Esophagus muscularis mucosa (tissue), 3 donors: ENCODE data around the gene LPO.

ENCODE experiments used
- POLR2A ChIP-seq: fragments of 450-650 bp; IDR thresholded peaks from one replicate; pipeline ENCODE4 v1.6.1; 2017; ENCODE audit warnings: antibody characterized with exemption, moderate library complexity, mild to moderate bottlenecking, low read depth
- TF ChIP-seq, protein P1 (sequence below), 3 experiments: fragments of 200-600 bp in 2 of 3; fragments of 450-650 bp in 1 of 3; sonication (generic) in 2 of 3; IDR thresholded peaks; one replicate each; pipeline ENCODE4 v1.5.1; 2017 to 2019; ENCODE audit warnings: antibody characterized with exemption in 3 of 3, mild to moderate bottlenecking in 2 of 3, moderate library complexity in 1 of 3

DNA sequence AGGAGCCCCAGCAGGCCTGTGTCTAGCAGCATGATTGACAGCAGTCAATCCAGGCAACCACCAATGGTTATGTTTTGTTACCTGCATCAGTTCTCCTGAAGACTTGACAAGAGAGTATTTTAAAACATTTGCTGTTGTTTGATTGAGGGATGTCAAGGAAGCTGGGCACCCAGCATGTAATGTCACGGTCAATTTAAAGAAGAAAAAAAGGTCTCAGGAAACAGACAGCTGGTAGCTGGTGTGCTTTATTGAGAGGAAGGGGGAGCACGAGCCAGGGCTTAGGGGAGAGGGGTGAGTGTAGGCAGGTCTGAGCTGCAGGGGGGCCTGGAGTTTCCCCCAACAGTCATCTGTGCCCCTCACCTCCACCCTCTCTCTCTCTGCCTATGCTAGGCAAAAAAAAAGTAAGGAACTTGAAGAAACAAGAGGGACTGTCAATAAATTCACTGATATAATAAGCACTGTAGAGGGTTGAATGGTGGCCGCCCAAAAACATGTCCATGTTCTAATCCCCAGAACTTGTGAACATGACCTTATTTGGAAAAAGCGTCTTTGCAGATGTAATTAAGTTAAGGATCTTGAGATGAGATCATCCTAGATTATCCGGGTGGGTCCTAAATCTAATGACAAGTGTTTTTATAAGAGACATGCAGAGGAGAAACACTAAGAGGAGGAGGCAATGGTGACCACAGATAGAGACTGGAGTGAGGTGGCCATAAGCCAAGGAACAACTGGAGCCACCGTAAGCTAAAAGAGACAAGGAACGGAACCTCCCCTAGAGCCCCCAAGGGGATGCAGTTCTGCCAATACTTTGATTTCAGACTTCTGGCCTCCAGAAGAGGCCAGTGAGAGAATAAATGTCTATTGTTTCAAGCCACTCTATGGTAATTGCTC, 75.7 kb downstream of the LPO start:
- TF ChIP-seq POLR2A: no peak
- TF ChIP-seq, protein P1, sequence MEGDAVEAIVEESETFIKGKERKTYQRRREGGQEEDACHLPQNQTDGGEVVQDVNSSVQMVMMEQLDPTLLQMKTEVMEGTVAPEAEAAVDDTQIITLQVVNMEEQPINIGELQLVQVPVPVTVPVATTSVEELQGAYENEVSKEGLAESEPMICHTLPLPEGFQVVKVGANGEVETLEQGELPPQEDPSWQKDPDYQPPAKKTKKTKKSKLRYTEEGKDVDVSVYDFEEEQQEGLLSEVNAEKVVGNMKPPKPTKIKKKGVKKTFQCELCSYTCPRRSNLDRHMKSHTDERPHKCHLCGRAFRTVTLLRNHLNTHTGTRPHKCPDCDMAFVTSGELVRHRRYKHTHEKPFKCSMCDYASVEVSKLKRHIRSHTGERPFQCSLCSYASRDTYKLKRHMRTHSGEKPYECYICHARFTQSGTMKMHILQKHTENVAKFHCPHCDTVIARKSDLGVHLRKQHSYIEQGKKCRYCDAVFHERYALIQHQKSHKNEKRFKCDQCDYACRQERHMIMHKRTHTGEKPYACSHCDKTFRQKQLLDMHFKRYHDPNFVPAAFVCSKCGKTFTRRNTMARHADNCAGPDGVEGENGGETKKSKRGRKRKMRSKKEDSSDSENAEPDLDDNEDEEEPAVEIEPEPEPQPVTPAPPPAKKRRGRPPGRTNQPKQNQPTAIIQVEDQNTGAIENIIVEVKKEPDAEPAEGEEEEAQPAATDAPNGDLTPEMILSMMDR (IDR thresholded peaks at IDR 0.05): no peak
